DND-41 (cell line): ENCODE measurements around the gene IFT122.

Source experiments
- ATAC-seq: fragments of 200-7000 bp; cut with Tn5 transposase; 3 replicates; pipeline ENCODE4 v1.9.1; 2021; ENCODE audit warnings: low read depth; ENCODE audit not compliant: insufficient read depth
- DNase-seq: peaks from one replicate; pipeline ENCODE4 v3.0.0-alpha.2; 2020
- H2AFZ ChIP-seq: 2 replicates; pipeline ENCODE4 v1.6.0; 2012; ENCODE audit warnings: low read depth, low read length
- H3K27ac ChIP-seq: 2 replicates; pipeline ENCODE4 v1.5.1; 2012; ENCODE audit warnings: low read length, inconsistent platforms
- H3K27me3 ChIP-seq: fragments of 200-600 bp; sonication (generic); 2 replicates; pipeline ENCODE4 v1.6.0; 2012; ENCODE audit warnings: low read length, mild to moderate bottlenecking, inconsistent platforms; ENCODE audit not compliant: insufficient read depth, poor library complexity
- H3K36me3 ChIP-seq: 2 replicates; pipeline ENCODE4 v1.5.1; 2012; ENCODE audit warnings: low read length, inconsistent platforms; ENCODE audit not compliant: insufficient read depth
- H3K4me1 ChIP-seq: 2 replicates; pipeline ENCODE4 v1.5.1; 2012; ENCODE audit warnings: mild to moderate bottlenecking, low read length; ENCODE audit not compliant: insufficient read depth
- H3K4me2 ChIP-seq: 2 replicates; pipeline ENCODE4 v1.6.0; 2012; ENCODE audit warnings: mild to moderate bottlenecking, moderate library complexity, low read length, inconsistent platforms; ENCODE audit not compliant: insufficient read depth
- H3K4me3 ChIP-seq, 2 experiments: fragments of 200-600 bp in 1 of 2; shearing (Covaris generic) in 1 of 2; 2 replicates each; pipeline ENCODE4 v1.5.1; 2012 to 2016; ENCODE audit warnings: inconsistent platforms in 2 of 2, low read length in 2 of 2, mild to moderate bottlenecking in 2 of 2, low read depth in 1 of 2, moderate library complexity in 1 of 2
- H3K79me2 ChIP-seq: 2 replicates; pipeline ENCODE4 v1.6.0; 2012; ENCODE audit warnings: low read length, inconsistent platforms; ENCODE audit not compliant: insufficient read depth
- H3K9ac ChIP-seq: 2 replicates; pipeline ENCODE4 v1.6.0; 2012; ENCODE audit warnings: low read depth, mild to moderate bottlenecking, inconsistent platforms, low read length, moderate library complexity
- H3K9me3 ChIP-seq: 2 replicates; pipeline ENCODE4 v1.5.1; 2012; ENCODE audit warnings: low read length, moderate library complexity, mild to moderate bottlenecking, inconsistent platforms; ENCODE audit not compliant: insufficient read depth, severe bottlenecking
- H4K20me1 ChIP-seq: 2 replicates; pipeline ENCODE4 v1.6.0; 2012; ENCODE audit warnings: low read length; ENCODE audit not compliant: insufficient read depth
- EZH2 ChIP-seq: IDR thresholded peaks from 3 replicates; pipeline ENCODE4 v1.6.1; 2012; ENCODE audit warnings: borderline replicate concordance, low read depth, mild to moderate bottlenecking, moderate library complexity, low read length, inconsistent platforms; ENCODE audit not compliant: severe bottlenecking
- TF ChIP-seq, protein P1 (sequence below): IDR thresholded peaks from 2 replicates; pipeline ENCODE4 v1.5.1; 2012; ENCODE audit warnings: borderline replicate concordance, low read length, moderate library complexity, mild to moderate bottlenecking; ENCODE audit not compliant: poor library complexity, severe bottlenecking; ENCODE audit errors: extremely low read depth

Gene IFT122

DNA sequence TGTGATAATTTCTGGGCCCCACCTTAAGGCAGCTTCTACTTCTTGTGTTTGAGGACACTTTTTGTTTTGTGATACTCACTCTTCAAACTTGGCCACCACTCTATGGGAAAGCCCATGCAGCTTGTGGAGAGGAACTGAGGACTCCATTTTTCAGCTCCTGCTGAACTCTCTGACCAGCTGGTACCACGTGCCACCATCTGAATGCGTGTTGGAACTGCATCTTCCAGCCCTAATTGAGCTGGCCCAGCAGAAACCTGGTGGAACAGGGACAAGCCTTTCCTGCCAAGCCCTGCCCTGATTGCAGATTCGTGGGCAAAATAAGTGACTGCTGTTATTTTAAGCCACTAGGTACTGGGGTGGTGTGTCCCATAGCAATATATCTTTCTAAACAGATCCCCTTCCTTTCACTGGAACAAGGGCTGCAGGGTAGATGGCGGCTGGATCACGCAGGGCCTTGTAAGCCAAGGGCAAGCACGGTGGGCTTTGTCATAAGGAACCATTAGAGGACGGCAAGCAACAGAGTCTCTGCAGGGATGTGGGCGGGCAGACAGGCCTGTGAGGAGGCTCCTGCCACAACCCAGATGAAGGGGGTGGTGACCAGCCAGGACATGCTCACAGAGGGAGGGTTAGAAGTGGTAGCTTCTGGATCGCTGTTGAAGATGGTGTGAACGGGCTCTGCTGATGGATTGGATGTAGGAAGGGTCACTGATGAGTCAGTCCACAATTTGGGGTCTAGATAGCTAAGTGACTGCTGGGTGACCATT, 112.4 kb downstream of the IFT122 start:
- H3K36me3 ChIP-seq = peaks cover 27% of the 10 kb centered on the region
- H2AFZ ChIP-seq = no peak overlapping the region
- no peaks in the 10 kb centered on the region for H3K4me1 ChIP-seq
- no peak overlapping the region for H3K4me2 ChIP-seq
- H3K27ac ChIP-seq = no peak overlapping the region
- no peaks in the 10 kb centered on the region for H3K27me3 ChIP-seq
- H3K79me2 ChIP-seq = no peaks in the 10 kb centered on the region
- H3K9me3 ChIP-seq = no peaks in the 10 kb centered on the region
- no peak overlapping the region for H3K4me3 ChIP-seq
- TF ChIP-seq EZH2 = no peak
- TF ChIP-seq, protein P1, sequence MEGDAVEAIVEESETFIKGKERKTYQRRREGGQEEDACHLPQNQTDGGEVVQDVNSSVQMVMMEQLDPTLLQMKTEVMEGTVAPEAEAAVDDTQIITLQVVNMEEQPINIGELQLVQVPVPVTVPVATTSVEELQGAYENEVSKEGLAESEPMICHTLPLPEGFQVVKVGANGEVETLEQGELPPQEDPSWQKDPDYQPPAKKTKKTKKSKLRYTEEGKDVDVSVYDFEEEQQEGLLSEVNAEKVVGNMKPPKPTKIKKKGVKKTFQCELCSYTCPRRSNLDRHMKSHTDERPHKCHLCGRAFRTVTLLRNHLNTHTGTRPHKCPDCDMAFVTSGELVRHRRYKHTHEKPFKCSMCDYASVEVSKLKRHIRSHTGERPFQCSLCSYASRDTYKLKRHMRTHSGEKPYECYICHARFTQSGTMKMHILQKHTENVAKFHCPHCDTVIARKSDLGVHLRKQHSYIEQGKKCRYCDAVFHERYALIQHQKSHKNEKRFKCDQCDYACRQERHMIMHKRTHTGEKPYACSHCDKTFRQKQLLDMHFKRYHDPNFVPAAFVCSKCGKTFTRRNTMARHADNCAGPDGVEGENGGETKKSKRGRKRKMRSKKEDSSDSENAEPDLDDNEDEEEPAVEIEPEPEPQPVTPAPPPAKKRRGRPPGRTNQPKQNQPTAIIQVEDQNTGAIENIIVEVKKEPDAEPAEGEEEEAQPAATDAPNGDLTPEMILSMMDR = no peak
- peak; percentile 11; the same call in 2 of the 3 replicates for ATAC-seq
- no peaks in the 10 kb centered on the region for H4K20me1 ChIP-seq
- DNase-seq = no peak
- no peak overlapping the region for H3K9ac ChIP-seq

DNA sequence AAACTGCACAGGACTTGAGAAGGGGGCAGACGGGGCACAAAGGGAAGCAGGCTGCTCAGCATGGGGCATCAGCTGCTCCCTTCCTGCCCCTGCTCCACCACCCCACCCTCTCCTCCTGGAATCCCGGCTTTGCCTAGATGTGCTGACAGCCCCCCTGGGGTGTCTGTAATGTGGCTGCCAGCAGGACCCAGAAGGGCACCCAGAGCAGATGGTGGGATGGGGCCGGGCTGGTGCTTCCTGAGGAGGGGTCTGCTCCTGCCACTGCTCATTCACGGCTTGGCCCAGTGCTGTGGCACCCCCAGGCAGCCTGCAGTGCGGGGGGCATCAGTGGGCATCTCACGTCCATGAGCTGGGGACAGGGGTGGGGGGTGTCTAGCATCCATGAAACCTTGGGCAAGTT, 113.1 kb downstream of the IFT122 start:
- no peaks in the 10 kb centered on the region for H3K79me2 ChIP-seq
- no peaks in the 10 kb centered on the region for H3K4me1 ChIP-seq
- no peak overlapping the region for H3K9ac ChIP-seq
- H3K27ac ChIP-seq = no peak overlapping the region
- DNase-seq (no peak), ATAC-seq (peak; percentile 13; the same call in 2 of the 3 replicates)
- TF ChIP-seq, protein P1 = no peak
- TF ChIP-seq EZH2 = no peak
- H3K27me3 ChIP-seq = no peaks in the 10 kb centered on the region
- H3K4me3 ChIP-seq = no peak overlapping the region
- H4K20me1 ChIP-seq = no peaks in the 10 kb centered on the region
- H3K9me3 ChIP-seq = no peaks in the 10 kb centered on the region
- H3K36me3 ChIP-seq = peaks cover 34% of the 10 kb centered on the region
- no peak overlapping the region for H2AFZ ChIP-seq
- H3K4me2 ChIP-seq = no peak overlapping the region

DNA sequence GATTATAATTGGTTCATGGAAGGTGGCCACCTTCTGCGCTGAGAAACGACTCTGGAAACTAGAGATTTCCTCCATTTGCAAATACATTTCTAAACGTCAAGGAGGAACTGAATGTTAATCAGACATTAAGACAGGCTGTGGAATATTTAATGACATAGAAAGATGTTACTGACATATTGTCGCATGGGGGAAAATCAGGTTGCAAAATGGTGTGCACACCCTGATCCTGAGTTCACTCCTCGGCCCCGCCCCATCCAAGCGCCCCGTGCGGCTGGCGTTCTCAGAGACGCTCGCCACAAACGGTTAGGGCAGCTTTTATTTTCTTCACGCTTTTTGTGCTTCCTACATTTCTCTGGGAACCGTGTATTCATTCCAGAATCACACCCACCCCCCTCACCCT, 113.7 kb downstream of the IFT122 start:
- ATAC-seq (no peak), DNase-seq (no peak)
- Histone ChIP-seq H3K4me3 (no peak overlapping the region), H3K4me1 (no peaks in the 10 kb centered on the region), H3K27me3 (no peaks in the 10 kb centered on the region), H3K4me2 (no peak overlapping the region), H3K9me3 (no peaks in the 10 kb centered on the region), H4K20me1 (no peaks in the 10 kb centered on the region), H3K36me3 (peaks cover 40% of the 10 kb centered on the region), H2AFZ (no peak overlapping the region), H3K79me2 (no peaks in the 10 kb centered on the region), H3K9ac (no peak overlapping the region), H3K27ac (no peak overlapping the region)
- TF ChIP-seq, protein P1 = no peak
- no peak for TF ChIP-seq EZH2
